Memory B cell (primary cell): ENCODE measurements around the gene APOBEC3C.
"Not testable (repeated sequence)": the region's sequence is repeated elsewhere in the genome, so short reads cannot be mapped to it uniquely, and the experiment has no call there.

Source experiments
- ATAC-seq: fragments of 150-1000 bp; cut with Tn5 transposase; 2 replicates; pipeline ENCODE4 v1.10.0; 2021; ENCODE audit warnings: low read depth, mild to moderate bottlenecking, moderate library complexity
- DNase-seq, 2 donors: peaks; one replicate each; pipeline ENCODE4 v3.0.0; 2022; ENCODE audit warnings: low spot score in 2 of 2
- H3K27ac Mint-ChIP-seq: one replicate; pipeline ENCODE4 v1.8.0; 2022; ENCODE audit warnings: mild to moderate bottlenecking, moderate library complexity, mixed read lengths
- H3K27me3 Mint-ChIP-seq: one replicate; pipeline ENCODE4 v1.8.0; 2022; ENCODE audit warnings: mixed read lengths
- H3K36me3 Mint-ChIP-seq: one replicate; pipeline ENCODE4 v1.8.0; 2022; ENCODE audit warnings: mild to moderate bottlenecking, mixed read lengths
- H3K4me1 Mint-ChIP-seq: one replicate; pipeline ENCODE4 v1.8.0; 2022; ENCODE audit warnings: mixed read lengths
- H3K4me3 Mint-ChIP-seq: one replicate; pipeline ENCODE4 v1.8.0; 2022; ENCODE audit warnings: mild to moderate bottlenecking, moderate library complexity, mixed read lengths
- H3K9me3 Mint-ChIP-seq: one replicate; pipeline ENCODE4 v1.8.0; 2022; ENCODE audit warnings: mixed read lengths

APOBEC3C gene

DNA sequence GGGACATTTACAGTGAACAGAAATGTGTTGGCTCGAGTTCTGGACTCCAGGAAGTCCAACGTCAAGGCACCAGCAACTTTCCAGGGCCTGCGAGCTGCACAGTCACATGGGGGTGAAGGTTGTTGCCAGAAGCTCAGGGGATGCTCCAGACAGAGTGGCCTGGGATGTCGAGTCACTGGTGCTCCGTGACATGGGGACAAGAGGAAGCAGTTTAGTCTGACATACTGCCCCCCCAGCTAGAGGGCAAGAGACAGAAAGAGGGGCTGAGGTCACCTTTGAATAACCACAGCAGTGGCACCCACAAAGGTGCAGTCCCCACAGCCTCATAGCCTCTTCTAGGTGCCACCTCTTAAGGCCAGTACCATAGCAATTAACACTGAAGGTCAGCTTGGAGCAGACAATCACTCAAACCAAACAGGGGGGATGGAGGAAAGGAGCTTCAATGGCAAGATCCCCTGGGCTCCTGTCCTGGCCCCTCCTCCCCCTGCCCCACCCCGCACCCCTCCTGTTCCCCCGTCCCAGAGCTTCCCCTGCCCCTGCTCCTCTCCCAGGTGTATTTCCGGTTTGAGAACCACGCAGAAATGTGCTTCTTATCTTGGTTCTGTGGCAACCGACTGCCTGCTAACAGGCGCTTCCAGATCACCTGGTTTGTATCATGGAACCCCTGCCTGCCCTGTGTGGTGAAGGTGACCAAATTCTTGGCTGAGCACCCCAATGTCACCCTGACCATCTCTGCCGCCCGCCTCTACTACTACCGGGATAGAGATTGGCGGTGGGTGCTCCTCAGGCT is 10.7 kb downstream of the APOBEC3C start:
- Mint-ChIP-seq H3K27me3 (no peaks in the 10 kb centered on the region), H3K27ac (no peak overlapping the region), H3K4me3 (no peak overlapping the region), H3K9me3 (no peaks in the 10 kb centered on the region), H3K36me3 (peaks cover 12% of the 10 kb centered on the region), H3K4me1 (peaks cover 27% of the 10 kb centered on the region)
- DNase-seq (no peak), ATAC-seq (no peak)

DNA sequence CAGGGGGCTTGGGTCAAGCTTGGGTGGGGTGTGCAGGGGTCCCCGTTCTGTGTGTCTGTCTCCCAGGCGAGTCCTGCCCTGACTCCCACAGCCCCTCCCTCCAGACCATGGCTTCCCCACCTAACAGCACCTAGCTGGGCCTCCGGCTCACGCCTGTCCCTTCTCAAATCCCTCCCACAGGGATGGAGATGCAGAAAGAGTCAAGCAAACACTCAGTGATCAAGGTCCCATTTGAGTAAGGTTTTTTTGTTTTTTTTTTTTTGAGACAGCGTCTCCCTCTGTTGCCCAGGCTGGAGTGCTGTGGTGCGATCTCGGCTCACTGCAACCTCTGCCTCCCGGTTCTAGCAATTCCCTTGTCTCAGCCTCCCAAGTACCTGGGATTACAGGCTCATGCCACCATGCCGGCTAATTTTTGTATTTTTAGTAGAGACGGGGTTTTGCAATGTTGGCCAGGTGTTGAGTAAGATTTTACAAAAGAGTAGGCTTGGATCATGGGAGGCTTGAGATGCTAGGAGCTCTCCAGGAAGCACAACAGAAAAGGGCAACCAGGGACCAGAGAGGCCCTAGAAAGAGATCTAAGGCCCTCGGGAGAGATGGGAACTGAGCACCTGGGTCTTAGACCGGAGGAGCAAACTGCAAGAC is 12.6 kb downstream of the APOBEC3C start:
- peaks cover 19% of the 10 kb centered on the region for H3K4me1 Mint-ChIP-seq
- H3K36me3 Mint-ChIP-seq: peaks cover 12% of the 10 kb centered on the region
- no peak overlapping the region for H3K27ac Mint-ChIP-seq

DNA sequence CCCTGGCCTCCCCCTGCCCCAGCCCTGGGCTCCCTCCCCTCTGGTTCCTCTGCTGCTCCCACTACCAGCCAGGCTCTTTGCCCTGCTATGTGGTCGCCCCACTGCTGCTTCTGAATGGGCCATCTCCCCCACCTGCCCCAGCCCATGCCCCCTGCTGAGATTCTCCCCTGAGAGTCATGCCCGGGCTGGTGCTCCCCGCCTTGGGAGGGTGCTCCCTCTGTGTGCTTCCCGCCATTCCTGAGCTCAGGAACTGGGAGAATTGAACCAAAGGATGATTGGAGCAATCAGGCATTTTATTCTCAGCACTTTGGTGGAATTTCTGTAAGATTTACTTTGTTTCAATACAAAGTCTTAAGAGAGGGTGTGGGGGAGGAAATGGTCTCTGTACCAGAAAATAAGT is 13.7 kb downstream of the APOBEC3C start:
- Mint-ChIP-seq H3K9me3 (no peaks in the 10 kb centered on the region), H3K4me3 (no peak overlapping the region), H3K27me3 (no peaks in the 10 kb centered on the region), H3K4me1 (peaks cover 14% of the 10 kb centered on the region), H3K27ac (peak overlapping the region; percentile 79), H3K36me3 (peaks cover 15% of the 10 kb centered on the region)
- DNase-seq (no peak), ATAC-seq (no peak)

More for the DNA sequence above, 12.6 kb downstream of the APOBEC3C start:
- no peak for ATAC-seq
- Mint-ChIP-seq H3K4me3 (no peak overlapping the region), H3K9me3 (no peaks in the 10 kb centered on the region), H3K27me3 (no peaks in the 10 kb centered on the region)
- DNase-seq: no peak

DNA sequence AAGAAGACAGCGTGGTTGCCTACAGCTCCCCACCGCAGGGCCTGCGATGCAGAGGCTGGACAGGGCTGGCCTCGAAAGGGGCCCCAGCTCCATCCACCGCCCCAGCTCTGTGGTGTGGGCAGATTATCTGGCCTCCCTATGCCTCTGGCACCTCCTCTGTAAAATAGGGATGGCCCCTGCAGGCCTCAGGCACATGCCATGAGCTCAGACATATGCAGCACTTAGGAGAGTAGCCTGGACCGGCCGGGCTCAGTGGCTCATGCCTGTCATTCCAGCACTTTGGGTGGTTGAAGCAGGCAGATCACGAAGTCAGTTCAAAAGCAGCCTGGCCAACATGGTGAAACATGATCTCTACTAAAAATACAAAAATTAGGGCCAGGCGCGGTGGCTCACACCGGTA is 14.2 kb downstream of the APOBEC3C start:
- H3K36me3 Mint-ChIP-seq: peaks cover 15% of the 10 kb centered on the region
- H3K27ac Mint-ChIP-seq: peak overlapping the region; percentile 79
- ATAC-seq (no peak), DNase-seq (no peak)
- H3K4me3 Mint-ChIP-seq: no peak overlapping the region
- H3K27me3 Mint-ChIP-seq: no peaks in the 10 kb centered on the region
- H3K9me3 Mint-ChIP-seq: no peaks in the 10 kb centered on the region
- peaks cover 14% of the 10 kb centered on the region for H3K4me1 Mint-ChIP-seq

DNA sequence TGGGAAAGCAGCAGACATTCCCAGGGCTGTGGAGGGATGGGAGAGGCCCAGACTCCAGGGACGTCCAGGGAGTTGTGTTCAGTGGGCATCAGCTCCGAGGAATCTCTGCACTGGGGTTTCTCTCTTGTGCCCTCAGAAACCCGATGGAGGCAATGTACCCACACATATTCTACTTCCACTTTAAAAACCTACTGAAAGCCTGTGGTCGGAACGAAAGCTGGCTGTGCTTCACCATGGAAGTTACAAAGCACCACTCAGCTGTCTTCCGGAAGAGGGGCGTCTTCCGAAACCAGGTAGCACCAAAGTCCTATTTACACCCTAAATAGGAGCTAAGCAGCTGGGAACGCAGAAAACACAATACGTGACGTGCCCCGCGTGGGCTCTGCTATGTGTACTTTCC is 15.2 kb downstream of the APOBEC3C start:
- no peak for DNase-seq
- Mint-ChIP-seq H3K27me3 (no peaks in the 10 kb centered on the region), H3K9me3 (no peaks in the 10 kb centered on the region), H3K4me3 (no peak overlapping the region), H3K4me1 (peaks cover 10% of the 10 kb centered on the region), H3K27ac (no peak overlapping the region), H3K36me3 (peaks cover 12% of the 10 kb centered on the region)
- peak; percentile 29 for ATAC-seq

DNA sequence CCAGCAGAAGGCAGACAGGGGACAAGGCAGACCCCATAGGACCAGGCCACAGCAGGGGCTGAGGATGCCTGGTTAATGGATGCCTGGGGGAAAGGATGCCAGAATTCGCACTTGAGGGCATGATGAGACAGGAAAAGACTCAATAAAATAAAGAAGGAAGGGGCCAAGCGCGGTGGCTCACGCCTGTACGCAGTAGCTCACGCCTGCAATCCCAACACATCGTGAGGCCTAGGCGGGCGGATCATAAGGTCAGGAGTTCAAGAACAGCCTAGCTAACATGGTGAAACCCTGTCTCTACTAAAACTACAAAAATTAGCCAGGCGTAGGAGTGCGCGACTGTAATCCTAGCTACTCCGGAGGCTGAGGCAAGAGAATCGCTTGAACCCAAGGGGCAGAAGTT is 16.6 kb downstream of the APOBEC3C start:
- H3K27ac Mint-ChIP-seq: no peak overlapping the region
- H3K27me3 Mint-ChIP-seq: no peaks in the 10 kb centered on the region
- no peak for DNase-seq
- peaks cover 4% of the 10 kb centered on the region for H3K4me1 Mint-ChIP-seq
- H3K9me3 Mint-ChIP-seq: no peaks in the 10 kb centered on the region
- H3K36me3 Mint-ChIP-seq: peaks cover 7% of the 10 kb centered on the region
- H3K4me3 Mint-ChIP-seq: no peak overlapping the region
- ATAC-seq: no peak

DNA sequence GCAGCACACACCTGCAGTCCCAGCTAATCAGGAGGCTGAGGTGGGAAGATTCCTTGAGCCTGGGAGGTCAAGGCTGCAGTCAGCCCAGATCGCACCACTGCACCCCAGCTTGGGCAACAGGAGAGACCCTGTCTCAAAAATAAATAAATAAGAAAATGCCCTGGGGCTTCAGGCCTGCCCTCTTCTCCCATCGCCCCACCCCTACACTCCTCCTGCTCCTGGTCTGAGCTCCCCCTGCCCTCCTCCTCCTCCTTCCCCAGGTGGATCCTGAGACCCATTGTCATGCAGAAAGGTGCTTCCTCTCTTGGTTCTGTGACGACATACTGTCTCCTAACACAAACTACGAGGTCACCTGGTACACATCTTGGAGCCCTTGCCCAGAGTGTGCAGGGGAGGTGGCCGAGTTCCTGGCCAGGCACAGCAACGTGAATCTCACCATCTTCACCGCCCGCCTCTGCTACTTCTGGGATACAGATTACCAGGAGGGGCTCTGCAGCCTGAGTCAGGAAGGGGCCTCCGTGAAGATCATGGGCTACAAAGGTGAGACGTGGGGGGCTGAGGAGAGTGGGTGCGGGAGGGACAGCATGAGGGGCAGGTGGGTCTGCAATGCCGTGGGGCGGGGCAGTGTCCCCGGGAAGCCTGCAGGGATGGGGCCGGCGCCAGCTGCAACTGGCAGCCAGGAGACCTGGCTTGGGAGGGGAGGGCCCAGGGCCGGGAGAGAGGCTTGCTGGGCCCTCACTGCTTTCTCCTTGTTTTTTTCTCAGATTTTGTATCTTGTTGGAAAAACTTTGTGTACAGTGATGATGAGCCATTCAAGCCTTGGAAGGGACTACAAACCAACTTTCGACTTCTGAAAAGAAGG is 17.6 kb downstream of the APOBEC3C start:
- H3K27ac Mint-ChIP-seq, H3K9me3 Mint-ChIP-seq, H3K4me3 Mint-ChIP-seq, H3K36me3 Mint-ChIP-seq, ATAC-seq, DNase-seq, H3K27me3 Mint-ChIP-seq, H3K4me1 Mint-ChIP-seq: not testable (repeated sequence)

DNA sequence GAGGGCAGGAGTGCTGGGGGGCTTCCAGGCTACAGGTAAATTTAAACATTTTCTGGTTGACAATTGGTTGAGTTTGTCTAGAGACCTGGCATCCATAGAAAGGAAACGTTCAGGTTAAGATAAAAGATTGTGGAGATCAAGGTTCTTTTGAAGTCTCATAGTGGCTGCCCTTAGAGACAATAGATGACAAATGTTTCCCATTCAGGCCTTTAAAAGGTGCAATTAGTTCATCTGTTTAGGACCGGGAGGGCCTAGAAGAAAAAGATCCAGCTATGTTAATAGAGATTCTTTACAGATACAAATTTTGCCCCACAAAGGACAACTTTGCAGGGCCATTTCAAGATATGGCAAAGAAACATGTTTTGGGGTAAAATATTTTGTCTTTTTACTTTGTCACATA is 23.0 kb downstream of the APOBEC3C start:
- H3K9me3 Mint-ChIP-seq, H3K27me3 Mint-ChIP-seq, ATAC-seq, H3K4me3 Mint-ChIP-seq, H3K27ac Mint-ChIP-seq, DNase-seq, H3K36me3 Mint-ChIP-seq: not testable (repeated sequence)
- H3K4me1 Mint-ChIP-seq: peaks cover 13% of the 10 kb centered on the region

DNA sequence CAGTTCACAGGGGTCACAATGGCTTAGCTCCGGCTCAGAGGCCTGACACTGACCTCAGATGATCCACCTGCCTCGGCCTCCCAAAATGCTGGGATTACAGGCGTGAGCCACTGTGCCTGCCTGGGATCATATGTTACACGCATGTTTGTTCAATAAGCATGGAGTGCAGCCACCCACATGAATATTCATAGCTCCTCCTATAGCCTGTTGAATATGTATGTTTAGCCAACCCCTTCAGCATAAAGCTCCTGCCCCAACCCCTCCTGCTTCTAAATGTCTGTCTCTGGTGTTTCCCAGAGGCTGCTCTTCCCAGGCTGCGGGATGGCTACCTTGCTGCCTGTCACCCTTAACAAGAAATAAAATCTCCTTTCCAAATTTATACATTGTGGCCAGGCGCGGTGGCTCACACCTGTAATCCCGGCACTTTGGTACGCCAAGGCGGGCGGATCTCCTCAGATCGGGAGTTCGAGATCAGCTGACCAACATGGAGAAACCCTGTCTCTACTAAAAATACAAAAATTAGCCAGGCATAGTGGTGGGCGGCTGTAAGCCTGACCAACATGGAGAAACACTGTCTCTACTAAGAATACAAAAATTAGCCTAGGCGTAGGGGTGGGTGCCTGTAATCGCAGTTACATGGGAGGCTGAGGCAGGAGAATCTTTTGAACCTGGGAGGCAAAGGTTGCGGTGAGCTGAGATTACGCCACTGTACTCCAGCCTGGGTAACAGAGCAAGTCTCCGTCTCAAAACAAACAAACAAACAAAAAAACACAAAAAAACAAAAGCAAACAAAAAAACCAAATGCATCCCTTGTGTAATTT is 25.5 kb downstream of the APOBEC3C start:
- peak overlapping the region; percentile 93 for H3K27ac Mint-ChIP-seq
- H3K36me3 Mint-ChIP-seq: peaks cover 3% of the 10 kb centered on the region
- H3K4me3 Mint-ChIP-seq: peak overlapping the region; percentile 96
- H3K4me1 Mint-ChIP-seq: peaks cover 21% of the 10 kb centered on the region
- ATAC-seq (no peak), DNase-seq (no peak)
- no peaks in the 10 kb centered on the region for H3K27me3 Mint-ChIP-seq
- no peaks in the 10 kb centered on the region for H3K9me3 Mint-ChIP-seq

DNA sequence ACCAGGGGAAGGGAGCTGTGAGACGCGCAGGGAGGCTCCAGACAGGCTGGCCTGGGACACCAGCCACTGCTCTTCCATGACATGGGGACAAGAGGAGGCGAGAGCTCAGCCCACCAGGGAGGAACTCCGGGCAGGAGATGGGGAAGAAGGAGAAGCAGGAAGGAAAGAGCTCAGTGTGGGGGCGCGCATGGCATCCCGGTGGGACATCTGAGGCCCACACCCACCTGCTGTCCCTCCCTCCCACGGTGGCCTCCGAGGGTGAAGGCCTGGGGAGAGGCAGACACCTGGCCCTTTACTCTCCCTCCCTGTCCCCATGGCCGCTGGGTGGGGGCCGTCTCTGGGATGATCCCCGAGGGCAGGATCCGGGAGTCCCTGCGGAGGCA is 26.1 kb downstream of the APOBEC3C start:
- H3K27me3 Mint-ChIP-seq, H3K36me3 Mint-ChIP-seq, ATAC-seq, H3K9me3 Mint-ChIP-seq, DNase-seq: not testable (repeated sequence)
- Mint-ChIP-seq H3K4me3 (peak overlapping the region; percentile 96), H3K27ac (peak overlapping the region; percentile 93), H3K4me1 (peaks cover 25% of the 10 kb centered on the region)

DNA sequence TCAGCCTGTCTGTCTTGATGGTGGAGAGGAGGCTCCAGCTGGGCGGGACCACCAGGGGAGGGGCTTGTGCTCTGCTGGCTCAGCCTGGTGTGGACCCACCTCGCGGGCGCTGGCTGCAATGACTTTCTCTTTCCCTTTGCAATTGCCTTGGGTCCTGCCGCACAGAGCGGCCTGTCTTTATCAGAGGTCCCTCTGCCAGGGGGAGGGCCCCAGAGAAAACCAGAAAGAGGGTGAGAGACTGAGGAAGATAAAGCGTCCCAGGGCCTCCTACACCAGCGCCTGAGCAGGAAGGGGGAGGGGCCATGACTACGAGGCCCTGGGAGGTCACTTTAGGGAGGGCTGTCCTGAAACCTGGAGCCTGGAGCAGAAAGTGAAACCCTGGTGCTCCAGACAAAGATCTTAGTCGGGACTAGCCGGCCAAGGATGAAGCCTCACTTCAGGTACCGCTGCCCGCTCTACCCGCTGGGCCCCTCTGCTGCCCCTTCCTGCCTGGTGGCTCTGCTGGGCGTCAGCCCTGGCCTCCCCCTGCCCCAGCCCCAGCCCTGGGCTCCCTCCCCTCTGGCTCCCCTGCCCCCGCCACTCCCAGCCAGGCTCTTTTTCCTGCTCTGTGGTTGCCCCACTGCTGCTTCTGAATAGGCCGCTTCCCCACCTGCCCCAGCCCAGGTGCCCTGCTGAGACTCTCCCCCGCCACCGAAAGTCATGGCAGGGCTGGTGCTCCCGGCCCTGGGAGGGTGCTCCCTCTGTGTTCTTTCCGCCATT is 26.7 kb downstream of the APOBEC3C start, which contains the start of gene APOBEC3F:
Gene APOBEC3F (plus strand): TSS at position 327 of the 759 bp plus-strand sequence. CDS start 97 bp downstream, at position 424.
- Mint-ChIP-seq H3K27ac (peak within 1 kb of the TSS; percentile 93), H3K36me3 (peaks cover 12% of the 10 kb centered on the region), H3K4me3 (peak within 1 kb of the TSS; percentile 96), H3K4me1 (peaks cover 30% of the 10 kb centered on the region)
- peak in 1 of 2 donors; percentile 60 for DNase-seq
- H3K9me3 Mint-ChIP-seq, H3K27me3 Mint-ChIP-seq: not testable (repeated sequence)
- peak; percentile 87 for ATAC-seq

DNA sequence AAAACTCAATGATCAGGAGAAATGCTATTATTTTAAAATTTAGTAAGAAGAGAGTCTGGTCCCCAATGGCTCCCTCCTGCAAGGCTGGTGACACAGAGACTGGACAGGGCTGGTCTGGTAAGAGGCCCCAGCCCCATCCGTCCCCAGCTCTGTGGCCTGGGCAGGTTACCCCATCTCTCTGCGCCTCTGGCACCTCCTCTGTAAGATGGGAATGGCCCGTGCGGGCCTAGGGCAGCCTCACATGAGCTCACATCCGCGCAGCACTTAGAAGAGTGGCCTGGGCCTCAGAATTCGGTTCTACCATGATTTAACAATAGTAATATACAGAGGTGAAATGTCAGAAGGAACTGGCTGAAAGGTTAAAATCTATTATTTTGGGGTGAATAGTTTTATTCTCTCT is 27.9 kb downstream of the APOBEC3C start:
- Mint-ChIP-seq H3K4me3 (peak overlapping the region; percentile 96), H3K36me3 (peaks cover 19% of the 10 kb centered on the region), H3K27me3 (no peaks in the 10 kb centered on the region), H3K9me3 (no peaks in the 10 kb centered on the region), H3K4me1 (peaks cover 37% of the 10 kb centered on the region), H3K27ac (peak overlapping the region; percentile 93)
- DNase-seq (no peak), ATAC-seq (no peak)

DNA sequence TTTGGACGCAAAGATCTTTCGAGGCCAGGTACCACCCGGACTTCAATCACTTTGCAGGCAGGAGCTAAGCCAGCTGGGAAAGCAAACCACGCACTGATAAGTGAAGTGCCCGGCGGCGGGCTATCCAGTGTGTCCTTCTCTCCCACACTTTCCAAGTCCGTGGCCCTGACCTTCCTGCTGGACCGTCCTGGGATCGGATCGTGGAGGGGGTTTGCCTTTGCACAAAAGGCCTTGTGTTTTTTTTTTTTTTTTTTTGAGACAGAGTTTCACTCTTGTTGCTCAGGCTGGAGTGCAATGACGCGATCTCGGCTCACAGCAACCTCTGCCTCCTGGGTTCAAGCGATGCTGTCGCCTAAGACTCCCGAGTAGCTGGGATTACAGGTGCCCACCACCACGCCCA is 29.0 kb downstream of the APOBEC3C start:
- DNase-seq, H3K9me3 Mint-ChIP-seq, H3K27me3 Mint-ChIP-seq, H3K4me3 Mint-ChIP-seq, H3K27ac Mint-ChIP-seq, ATAC-seq: not testable (repeated sequence)
- Mint-ChIP-seq H3K36me3 (peaks cover 22% of the 10 kb centered on the region), H3K4me1 (peaks cover 42% of the 10 kb centered on the region)
